MM.1S (cell line): ENCODE measurements around the gene CLMP.
"Not testable (repeated sequence)": the region's sequence is repeated elsewhere in the genome, so short reads cannot be mapped to it uniquely, and the experiment has no call there.

Experiments used
- DNase-seq: peaks from one replicate; pipeline ENCODE4 v3.0.0-alpha.2; 2015
- H2AFZ ChIP-seq: fragments of 300-600 bp; sonication (generic); 2 replicates; pipeline ENCODE4 v1.6.0; 2016; ENCODE audit warnings: antibody characterized with exemption, low read length
- H3F3A ChIP-seq: fragments of 300-600 bp; sonication (generic); 2 replicates; pipeline ENCODE4 v1.6.1; 2016; ENCODE audit warnings: mild to moderate bottlenecking, antibody characterized with exemption, low read length, moderate library complexity, mixed read lengths; ENCODE audit not compliant: insufficient read depth
- H3K27ac ChIP-seq: fragments of 300-600 bp; sonication (generic); 2 replicates; pipeline ENCODE4 v1.5.1; 2016; ENCODE audit warnings: mild to moderate bottlenecking, low read length
- H3K27me3 ChIP-seq: fragments of 300-600 bp; sonication (generic); replicated peaks from 2 replicates; pipeline ENCODE4 v1.6.0; 2016; ENCODE audit warnings: low read length; ENCODE audit not compliant: insufficient read depth
- H3K36me3 ChIP-seq: fragments of 300-600 bp; sonication (generic); replicated peaks from 2 replicates; pipeline ENCODE4 v1.6.1; 2016; ENCODE audit warnings: mild to moderate bottlenecking, low read length, mixed read lengths; ENCODE audit not compliant: insufficient read depth
- H3K4me1 ChIP-seq: fragments of 300-600 bp; sonication (generic); 2 replicates; pipeline ENCODE4 v1.6.1; 2016; ENCODE audit warnings: low read length, mixed read lengths
- H3K4me2 ChIP-seq: fragments of 300-600 bp; sonication (generic); 2 replicates; pipeline ENCODE4 v1.6.0; 2016; ENCODE audit warnings: low read depth, low read length
- H3K4me3 ChIP-seq: fragments of 300-600 bp; sonication (generic); 2 replicates; pipeline ENCODE4 v1.5.1; 2016; ENCODE audit warnings: low read length, mixed read lengths
- H3K79me2 ChIP-seq: fragments of 300-600 bp; sonication (generic); 2 replicates; pipeline ENCODE4 v1.6.1; 2016; ENCODE audit warnings: mixed run types, low read length, mixed read lengths
- H3K9ac ChIP-seq: fragments of 300-600 bp; sonication (generic); 2 replicates; pipeline ENCODE4 v1.6.1; 2016; ENCODE audit warnings: low read length, mixed read lengths
- H3K9me2 ChIP-seq: fragments of 300-600 bp; sonication (generic); replicated peaks from 2 replicates; pipeline ENCODE4 v1.6.1; 2016; ENCODE audit warnings: mild to moderate bottlenecking, low read length, mixed read lengths; ENCODE audit not compliant: insufficient read depth
- H3K9me3 ChIP-seq: fragments of 300-600 bp; sonication (generic); replicated peaks from 2 replicates; pipeline ENCODE4 v1.6.1; 2016; ENCODE audit warnings: mild to moderate bottlenecking, low read length, mixed read lengths; ENCODE audit not compliant: insufficient read depth
- H4K20me1 ChIP-seq: fragments of 300-600 bp; sonication (generic); 2 replicates; pipeline ENCODE4 v1.6.1; 2016; ENCODE audit warnings: mild to moderate bottlenecking, low read length, moderate library complexity, mixed read lengths; ENCODE audit not compliant: insufficient read depth
- EZH2 ChIP-seq: fragments of 300-600 bp; sonication (generic); optimal IDR thresholded peaks from 2 replicates; pipeline ENCODE3; 2017; ENCODE audit warnings: low read depth, mild to moderate bottlenecking, antibody characterized with exemption, low read length, mixed read lengths
- EZH2phosphoT487 ChIP-seq: fragments of 300-600 bp; sonication (generic); IDR thresholded peaks from 2 replicates; pipeline ENCODE4 v1.6.1; 2018; ENCODE audit warnings: antibody characterized with exemption, low read length
- TF ChIP-seq, protein P1 (sequence below): fragments of 300-600 bp; sonication (generic); IDR thresholded peaks from 2 replicates; pipeline ENCODE4 v1.5.1; 2016; ENCODE audit warnings: antibody characterized with exemption, low read length, mixed read lengths

Gene CLMP

DNA sequence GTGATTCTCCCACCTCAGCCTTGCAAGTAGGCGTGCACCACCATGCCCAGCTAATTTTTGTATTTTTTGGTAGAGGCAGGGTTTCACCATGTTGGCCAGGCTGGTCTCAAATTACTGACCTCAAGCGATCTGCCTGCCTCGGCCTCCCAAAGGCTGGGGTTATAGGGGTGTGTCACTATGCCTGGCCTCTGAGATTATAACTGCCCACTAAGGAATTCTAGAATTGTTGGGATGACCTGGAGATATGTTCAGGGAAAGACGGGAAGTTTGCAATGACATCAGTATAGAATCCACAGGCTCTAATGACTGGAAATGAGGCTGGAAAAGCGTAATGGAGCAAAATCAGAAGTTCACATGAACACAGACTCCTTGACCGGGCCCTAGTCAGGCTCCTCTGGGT, 62.2 kb downstream of the CLMP start:
- H3K4me1 ChIP-seq, result no peaks in the 10 kb centered on the region
- H3K9me2 ChIP-seq, result no peaks in the 10 kb centered on the region
- no peaks in the 10 kb centered on the region for H3F3A ChIP-seq
- no peak overlapping the region for H3K4me3 ChIP-seq
- no peaks in the 10 kb centered on the region for H3K36me3 ChIP-seq
- H3K27ac ChIP-seq, result no peak overlapping the region
- no peaks in the 10 kb centered on the region for H3K79me2 ChIP-seq
- no peaks in the 10 kb centered on the region for H3K9me3 ChIP-seq
- H2AFZ ChIP-seq, result no peak overlapping the region
- TF ChIP-seq EZH2, result no peak
- no peak for TF ChIP-seq EZH2phosphoT487
- TF ChIP-seq, protein P1, sequence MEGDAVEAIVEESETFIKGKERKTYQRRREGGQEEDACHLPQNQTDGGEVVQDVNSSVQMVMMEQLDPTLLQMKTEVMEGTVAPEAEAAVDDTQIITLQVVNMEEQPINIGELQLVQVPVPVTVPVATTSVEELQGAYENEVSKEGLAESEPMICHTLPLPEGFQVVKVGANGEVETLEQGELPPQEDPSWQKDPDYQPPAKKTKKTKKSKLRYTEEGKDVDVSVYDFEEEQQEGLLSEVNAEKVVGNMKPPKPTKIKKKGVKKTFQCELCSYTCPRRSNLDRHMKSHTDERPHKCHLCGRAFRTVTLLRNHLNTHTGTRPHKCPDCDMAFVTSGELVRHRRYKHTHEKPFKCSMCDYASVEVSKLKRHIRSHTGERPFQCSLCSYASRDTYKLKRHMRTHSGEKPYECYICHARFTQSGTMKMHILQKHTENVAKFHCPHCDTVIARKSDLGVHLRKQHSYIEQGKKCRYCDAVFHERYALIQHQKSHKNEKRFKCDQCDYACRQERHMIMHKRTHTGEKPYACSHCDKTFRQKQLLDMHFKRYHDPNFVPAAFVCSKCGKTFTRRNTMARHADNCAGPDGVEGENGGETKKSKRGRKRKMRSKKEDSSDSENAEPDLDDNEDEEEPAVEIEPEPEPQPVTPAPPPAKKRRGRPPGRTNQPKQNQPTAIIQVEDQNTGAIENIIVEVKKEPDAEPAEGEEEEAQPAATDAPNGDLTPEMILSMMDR, result no peak
- no peak overlapping the region for H3K9ac ChIP-seq
- DNase-seq, result no peak
- H4K20me1 ChIP-seq, result no peaks in the 10 kb centered on the region
- H3K27me3 ChIP-seq, result no peaks in the 10 kb centered on the region
- H3K4me2 ChIP-seq, result no peak overlapping the region

DNA sequence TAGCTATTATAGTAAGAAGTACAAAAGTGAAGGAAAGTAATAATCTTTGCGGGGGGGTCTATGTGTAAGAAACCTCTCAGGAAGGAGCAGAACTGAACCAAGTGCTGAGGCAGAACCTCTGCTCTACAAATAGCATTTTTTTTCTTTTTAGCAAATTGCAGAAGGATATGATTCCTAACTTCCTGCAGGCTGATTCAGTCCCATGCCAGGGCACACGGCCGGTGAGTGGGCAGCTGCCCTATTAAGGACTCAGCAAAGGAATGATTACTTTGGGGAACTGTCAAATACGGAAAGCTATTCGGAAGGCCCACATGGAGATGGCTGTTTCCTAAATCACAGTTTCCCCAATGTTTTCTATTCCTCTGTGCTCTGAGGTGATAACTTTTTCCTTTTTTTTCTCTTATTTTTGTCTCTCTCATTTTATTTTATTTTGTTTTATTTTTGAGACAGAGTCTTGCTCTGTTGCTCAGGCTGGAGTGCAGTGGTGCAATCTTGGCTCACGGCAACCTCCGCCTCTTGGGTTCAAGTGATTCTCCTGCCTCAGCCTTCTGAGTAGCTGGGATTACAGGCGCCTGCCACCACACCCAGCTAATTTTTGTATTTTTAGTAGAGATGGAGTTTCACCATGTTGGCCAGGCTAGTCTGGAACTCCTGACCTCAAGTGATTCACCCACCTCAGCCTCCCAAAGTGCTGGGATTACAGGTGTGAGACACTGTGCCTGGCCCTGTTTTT, 62.8 kb downstream of the CLMP start:
- not testable (repeated sequence) for H3K9me2 ChIP-seq, H3K4me2 ChIP-seq, H3F3A ChIP-seq, H3K27ac ChIP-seq, H3K9me3 ChIP-seq, H3K79me2 ChIP-seq, H2AFZ ChIP-seq, H3K4me1 ChIP-seq, DNase-seq, H3K4me3 ChIP-seq, H4K20me1 ChIP-seq, H3K9ac ChIP-seq, H3K27me3 ChIP-seq, H3K36me3 ChIP-seq

DNA sequence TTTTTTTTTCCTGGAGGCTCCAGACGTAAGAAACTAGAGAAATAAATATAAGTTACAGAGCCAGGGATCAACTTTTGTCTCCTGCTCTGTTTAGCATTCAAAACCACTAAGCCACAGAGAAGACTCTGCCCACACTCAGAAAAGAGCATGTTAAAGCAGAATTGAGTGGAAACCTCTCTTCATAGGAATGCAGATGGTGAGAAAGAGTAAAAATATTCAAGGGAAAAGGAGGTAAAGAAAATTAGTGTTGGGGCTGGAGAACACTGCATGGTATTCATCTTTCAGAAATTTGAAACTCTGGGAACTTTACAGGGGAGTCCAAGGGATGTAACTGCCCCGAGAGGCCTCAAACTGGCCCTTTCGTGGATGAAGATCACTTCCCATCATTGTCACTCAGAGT, 65.1 kb downstream of the CLMP start:
- Histone ChIP-seq H3F3A (no peaks in the 10 kb centered on the region), H2AFZ (no peak overlapping the region), H3K27me3 (no peaks in the 10 kb centered on the region), H3K36me3 (no peaks in the 10 kb centered on the region), H3K4me2 (no peak overlapping the region), H3K79me2 (no peaks in the 10 kb centered on the region), H3K9me3 (no peaks in the 10 kb centered on the region), H3K4me3 (no peak overlapping the region), H3K9ac (no peak overlapping the region), H3K27ac (no peak overlapping the region), H4K20me1 (no peaks in the 10 kb centered on the region), H3K4me1 (no peaks in the 10 kb centered on the region), H3K9me2 (no peaks in the 10 kb centered on the region)
- TF ChIP-seq, protein P1, result no peak
- TF ChIP-seq EZH2phosphoT487 (no peak), EZH2 (no peak)
- DNase-seq, result no peak

DNA sequence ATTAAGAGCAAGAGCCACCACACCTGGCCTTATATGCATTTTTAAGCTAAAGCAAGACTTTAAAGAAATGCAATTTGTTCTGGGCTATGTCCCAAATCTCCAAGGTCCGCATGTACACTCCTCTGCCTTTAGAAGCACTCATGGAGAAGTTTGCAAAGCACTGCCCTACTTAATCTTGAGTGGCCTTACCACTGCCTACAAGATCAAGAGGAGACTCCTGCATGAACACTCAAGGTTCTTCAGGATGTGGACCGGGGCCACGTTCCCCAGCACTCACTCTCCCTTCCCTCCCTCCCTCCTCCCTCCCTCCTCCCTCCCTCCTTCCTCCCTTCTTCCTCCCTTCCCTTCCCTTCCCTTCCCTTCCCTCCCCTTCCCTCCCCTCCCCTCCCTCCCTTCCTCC, 69.9 kb downstream of the CLMP start:
- Histone ChIP-seq H3K9me3 (no peaks in the 10 kb centered on the region), H2AFZ (no peak overlapping the region), H3K4me2 (no peak overlapping the region), H3K27me3 (peaks cover 12% of the 10 kb centered on the region), H3K79me2 (no peaks in the 10 kb centered on the region), H3K27ac (no peak overlapping the region), H3K4me1 (peaks cover 24% of the 10 kb centered on the region), H3K36me3 (no peaks in the 10 kb centered on the region), H4K20me1 (no peaks in the 10 kb centered on the region), H3K9ac (no peak overlapping the region), H3F3A (peaks cover 14% of the 10 kb centered on the region), H3K9me2 (no peaks in the 10 kb centered on the region), H3K4me3 (no peak overlapping the region)
- TF ChIP-seq EZH2 (no peak), EZH2phosphoT487 (no peak)
- TF ChIP-seq, protein P1, result no peak
- no peak for DNase-seq
